AG04450 (cell line): ENCODE measurements around the gene GINS3. TPM values are rescaled to one million over a fixed set of nuclear protein-coding genes. Genes with fewer than 3 reads are reported as not detected.
"Not testable (repeated sequence)": the region's sequence is repeated elsewhere in the genome, so short reads cannot be mapped to it uniquely, and the experiment has no call there.

Experiments
- CTCF ChIA-PET: fragments of 300-600, 350-600 bp; formaldehyde crosslinking; extraction: SDS; loops from one replicate; lab custom pipeline; 2022; ENCODE audit warnings: antibody characterized with exemption, inconsistent platforms; lab: Charles Lee
- POLR2A ChIA-PET: fragments of 350-600 bp; formaldehyde crosslinking; extraction: SDS; loops from one replicate; lab custom pipeline; 2021; ENCODE audit warnings: antibody characterized with exemption, inconsistent platforms; lab: Yijun Ruan, JAX
- DNase-seq: peaks from one replicate; pipeline ENCODE4 v3.0.0-alpha.2; 2011; ENCODE audit warnings: low read depth, low spot score
- H3K27ac ChIP-seq: one replicate; pipeline ENCODE4 v1.5.1; 2012; ENCODE audit warnings: low read depth, low read length, control low read depth
- H3K27me3 ChIP-seq: one replicate; pipeline ENCODE4 v1.6.0; 2012; ENCODE audit warnings: low read length; ENCODE audit not compliant: control insufficient read depth, insufficient read depth
- H3K4me3 ChIP-seq: 2 replicates; pipeline ENCODE4 v1.5.1; 2011; ENCODE audit warnings: mild to moderate bottlenecking, low read depth, low read length, control low read depth
- H3K9me3 ChIP-seq: 2 replicates; pipeline ENCODE4 v1.5.1; 2012; ENCODE audit warnings: low read length; ENCODE audit not compliant: control insufficient read depth, insufficient read depth
- CTCF ChIP-seq: IDR thresholded peaks from 2 replicates; pipeline ENCODE4 v1.5.1; 2011; ENCODE audit warnings: low read depth, low read length, control low read depth, inconsistent platforms
- polyA plus RNA-seq: library from polyadenylated mRNA; depleted of rRNA; stranded (reverse); fragments of >200 nt; gene quantifications from 2 replicates; pipeline ENCODE4 v1.2.3, GENCODE V29; 2011

The GINS3 gene
- polyA plus RNA-seq, 1 experiment: 3.3 TPM

- Histone ChIP-seq H3K9me3 (no peaks in the 10 kb centered on the region), H3K4me3 (no peak overlapping the region), H3K27ac (no peak overlapping the region), H3K27me3 (peaks cover 4% of the 10 kb centered on the region)
- ChIA-PET POLR2A (no interaction called here), CTCF (interaction anchor here (2.4 kb wide), 1 partner anchor 48 kb away, joined by 12 read pairs; no protein-coding TSS in a partner anchor)
- no peak for TF ChIP-seq CTCF
- no peak for DNase-seq
Measured at GRCh38 chr16:58385218-58385773, 7.0 kb upstream of the GINS3 start.

- no peak for DNase-seq
- Histone ChIP-seq H3K27ac (no peak overlapping the region), H3K4me3 (no peak overlapping the region), H3K27me3 (peaks cover 7% of the 10 kb centered on the region), H3K9me3 (no peaks in the 10 kb centered on the region)
- ChIA-PET POLR2A (no interaction called here), CTCF (interaction anchor here (5.5 kb wide), 1 partner anchor 53 kb away, joined by 22 read pairs; no protein-coding TSS in a partner anchor)
- TF ChIP-seq CTCF: no peak
Measured at GRCh38 chr16:58389724-58390123, 2.5 kb upstream of the GINS3 start.

- no peak for TF ChIP-seq CTCF
- POLR2A ChIA-PET: no interaction called here
- DNase-seq: no peak
Measured at GRCh38 chr16:58393138-58393504, 850 bp downstream of the GINS3 start.

GRCh38 chr16:58396897-58397296, 4.6 kb downstream of the GINS3 start:
- POLR2A ChIA-PET, DNase-seq, CTCF ChIA-PET, H3K27me3 ChIP-seq, H3K4me3 ChIP-seq, H3K9me3 ChIP-seq, H3K27ac ChIP-seq: not testable (repeated sequence)

More at GRCh38 chr16:58393138-58393504, 850 bp downstream of the GINS3 start:
- H3K9me3 ChIP-seq: no peaks in the 10 kb centered on the region
- H3K27me3 ChIP-seq: peaks cover 7% of the 10 kb centered on the region
- peak overlapping the region; percentile 75 for H3K4me3 ChIP-seq
- no peak overlapping the region for H3K27ac ChIP-seq
- CTCF ChIA-PET: interaction anchor here (0.7 to 5.5 kb wide), 5 partner anchors 56 to 109 kb away, joined by 3 to 22 read pairs (median 7); no protein-coding TSS in a partner anchor

GRCh38 chr16:58399718-58400633, 7.7 kb downstream of the GINS3 start:
- DNase-seq: no peak
- H3K27ac ChIP-seq: no peak overlapping the region
- no peaks in the 10 kb centered on the region for H3K27me3 ChIP-seq
- TF ChIP-seq CTCF: no peak
- no peaks in the 10 kb centered on the region for H3K9me3 ChIP-seq
- ChIA-PET POLR2A (no interaction called here), CTCF (interaction anchor here (2.5 kb wide), 1 partner anchor 63 kb away, joined by 8 read pairs; no protein-coding TSS in a partner anchor)
- H3K4me3 ChIP-seq: no peak overlapping the region

- H3K27ac ChIP-seq, H3K4me3 ChIP-seq, POLR2A ChIA-PET, DNase-seq, H3K27me3 ChIP-seq, CTCF ChIA-PET, H3K9me3 ChIP-seq: not testable (repeated sequence)
Measured at GRCh38 chr16:58401305-58401704, 9.0 kb downstream of the GINS3 start.
